ENCODE results near the gene FKBP2.
A peak's percentile ranks its signal among the peaks of the same experiment; 100 is the strongest.

The FKBP2 gene

DNA sequence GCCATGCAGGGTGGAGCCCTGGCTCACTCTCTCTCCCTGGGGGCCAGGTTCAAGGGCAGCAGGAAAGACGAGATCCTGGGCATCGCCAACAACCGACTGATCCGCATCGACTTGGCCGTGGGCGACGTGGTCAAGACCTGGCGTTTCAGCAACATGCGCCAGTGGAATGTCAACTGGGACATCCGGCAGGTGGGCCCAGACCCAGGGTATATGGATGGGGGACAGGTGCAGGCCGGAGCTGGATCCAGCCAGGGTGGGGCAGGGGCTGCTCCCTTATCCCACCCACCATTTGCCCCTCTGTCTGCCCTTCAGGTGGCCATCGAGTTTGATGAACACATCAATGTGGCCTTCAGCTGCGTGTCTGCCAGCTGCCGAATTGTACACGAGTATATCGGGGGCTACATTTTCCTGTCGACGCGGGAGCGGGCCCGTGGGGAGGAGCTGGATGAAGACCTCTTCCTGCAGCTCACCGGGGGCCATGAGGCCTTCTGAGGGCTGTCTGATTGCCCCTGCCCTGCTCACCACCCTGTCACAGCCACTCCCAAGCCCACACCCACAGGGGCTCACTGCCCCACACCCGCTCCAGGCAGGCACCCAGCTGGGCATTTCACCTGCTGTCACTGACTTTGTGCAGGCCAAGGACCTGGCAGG is 17.8 kb upstream of the FKBP2 start:
- TF ChIP-seq, protein P1, sequence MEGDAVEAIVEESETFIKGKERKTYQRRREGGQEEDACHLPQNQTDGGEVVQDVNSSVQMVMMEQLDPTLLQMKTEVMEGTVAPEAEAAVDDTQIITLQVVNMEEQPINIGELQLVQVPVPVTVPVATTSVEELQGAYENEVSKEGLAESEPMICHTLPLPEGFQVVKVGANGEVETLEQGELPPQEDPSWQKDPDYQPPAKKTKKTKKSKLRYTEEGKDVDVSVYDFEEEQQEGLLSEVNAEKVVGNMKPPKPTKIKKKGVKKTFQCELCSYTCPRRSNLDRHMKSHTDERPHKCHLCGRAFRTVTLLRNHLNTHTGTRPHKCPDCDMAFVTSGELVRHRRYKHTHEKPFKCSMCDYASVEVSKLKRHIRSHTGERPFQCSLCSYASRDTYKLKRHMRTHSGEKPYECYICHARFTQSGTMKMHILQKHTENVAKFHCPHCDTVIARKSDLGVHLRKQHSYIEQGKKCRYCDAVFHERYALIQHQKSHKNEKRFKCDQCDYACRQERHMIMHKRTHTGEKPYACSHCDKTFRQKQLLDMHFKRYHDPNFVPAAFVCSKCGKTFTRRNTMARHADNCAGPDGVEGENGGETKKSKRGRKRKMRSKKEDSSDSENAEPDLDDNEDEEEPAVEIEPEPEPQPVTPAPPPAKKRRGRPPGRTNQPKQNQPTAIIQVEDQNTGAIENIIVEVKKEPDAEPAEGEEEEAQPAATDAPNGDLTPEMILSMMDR (IDR thresholded peaks at IDR 0.05; ENCODE audit: low read depth, low read length, missing control alignments): no peak
- H3K4me3 ChIP-seq (replicated peaks; ENCODE audit: low read depth, low read length): no peak overlapping the region
- DNase-seq (ENCODE audit: extremely low read depth, low read depth): no peak

GRCh38 chr11:64224151-64224890 is 16.6 kb upstream of the FKBP2 start:
- no peak for DNase-seq (ENCODE audit: extremely low read depth, low read depth)
- no peak overlapping the region for H3K4me3 ChIP-seq (replicated peaks; ENCODE audit: low read depth, low read length)
- TF ChIP-seq, protein P1 (IDR thresholded peaks at IDR 0.05; ENCODE audit: low read depth, low read length, missing control alignments): no peak

DNA sequence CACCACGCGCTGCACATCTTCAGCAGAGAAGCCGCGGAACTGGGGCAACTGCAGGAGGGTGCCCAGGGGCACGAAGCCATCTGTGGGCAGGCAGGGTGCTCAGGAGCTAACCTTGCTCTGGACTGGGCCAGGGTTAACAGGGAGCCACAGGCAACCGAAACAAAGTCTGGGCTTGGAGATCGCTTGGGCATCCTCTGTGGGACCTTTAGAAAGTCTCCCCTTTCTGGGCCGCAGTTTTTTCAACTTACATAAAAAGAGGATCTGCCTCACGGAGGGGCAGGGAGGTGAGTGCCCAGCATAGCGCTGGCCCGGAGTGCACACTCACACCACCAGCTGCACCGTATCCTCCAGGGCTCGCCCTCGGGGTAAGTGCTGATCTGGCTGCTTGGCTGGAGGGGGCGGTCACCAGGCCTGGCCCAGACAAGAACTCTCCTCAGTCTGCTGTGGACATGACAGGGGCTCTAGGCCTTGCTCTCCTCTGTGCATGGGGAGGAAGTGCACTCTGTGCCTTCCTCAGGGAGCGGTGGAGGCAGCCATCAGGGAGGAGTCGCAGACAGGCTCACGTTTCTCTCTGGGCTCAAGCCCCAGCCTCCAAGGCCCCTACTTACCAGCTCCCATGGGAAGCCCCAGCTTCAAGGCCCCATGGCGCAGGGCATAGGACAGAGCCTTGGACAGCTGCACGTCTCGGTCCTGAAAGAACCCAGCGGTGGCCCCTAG is 15.8 kb upstream of the FKBP2 start:
- TF ChIP-seq, protein P1 (IDR thresholded peaks at IDR 0.05; ENCODE audit: low read depth, low read length, missing control alignments): peak; percentile 1
- DNase-seq (ENCODE audit: extremely low read depth, low read depth): no peak
- H3K4me3 ChIP-seq (replicated peaks; ENCODE audit: low read depth, low read length): peak overlapping the region; percentile 84

DNA sequence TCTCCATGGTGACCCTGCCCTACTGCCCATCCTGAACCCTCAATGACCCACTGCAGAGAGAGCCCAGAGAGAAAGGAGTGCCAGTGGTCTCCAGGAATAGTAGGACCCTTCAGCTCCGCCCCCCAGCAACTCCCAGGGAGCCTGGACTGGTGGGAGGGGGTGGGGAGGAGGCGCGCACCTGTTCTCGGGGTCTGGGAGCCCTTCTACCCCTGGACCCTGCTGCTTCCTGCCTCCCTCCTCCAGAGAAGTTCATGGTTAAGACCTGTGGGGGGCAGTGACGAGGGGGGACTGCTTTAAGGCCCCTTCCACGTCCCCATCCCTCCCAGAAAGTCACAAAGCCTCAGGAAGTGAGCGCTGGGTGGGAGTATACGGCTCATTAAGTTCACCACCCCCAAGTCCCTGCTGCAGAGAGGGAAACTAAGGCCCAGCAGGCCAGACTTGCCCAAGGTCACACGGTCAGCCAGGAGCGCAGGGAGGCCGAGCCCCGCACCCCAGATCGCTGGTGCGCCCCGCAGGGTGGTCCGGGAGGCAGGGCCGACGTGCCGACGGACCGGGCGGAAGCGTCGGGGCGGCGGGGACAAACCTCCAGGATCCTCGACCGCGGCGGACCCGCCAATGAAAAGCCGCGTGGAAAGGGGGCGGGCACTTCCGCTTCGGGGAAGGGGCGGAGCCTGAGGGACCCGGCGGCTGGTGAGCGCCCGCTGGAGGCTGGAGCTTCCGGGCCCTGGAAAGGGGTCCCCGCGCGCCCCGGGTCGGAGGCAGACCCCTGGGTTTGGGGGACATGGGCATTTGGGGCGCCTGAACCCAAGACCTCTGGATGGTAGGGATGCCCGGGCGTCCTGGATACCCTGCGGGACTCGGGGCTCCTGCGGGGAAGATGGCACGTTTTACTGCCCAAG is 15.0 kb upstream of the FKBP2 start, which contains the start of the genes NUDT22 and TRPT1:
NUDT22 (plus strand) TSS at position 667 of the 899 bp plus-strand sequence. CDS start 379 bp downstream, outside the sequence.
TRPT1 (minus strand) TSS at position 579 of the 899 bp plus-strand sequence; CDS start at position 253, 326 bp downstream.
- TF ChIP-seq, protein P1 (IDR thresholded peaks at IDR 0.05; ENCODE audit: low read depth, low read length, missing control alignments): no peak
- H3K4me3 ChIP-seq (replicated peaks; ENCODE audit: low read depth, low read length): peak within 1 kb of the TSS; percentile 84
- no peak for DNase-seq (ENCODE audit: extremely low read depth, low read depth)

DNA sequence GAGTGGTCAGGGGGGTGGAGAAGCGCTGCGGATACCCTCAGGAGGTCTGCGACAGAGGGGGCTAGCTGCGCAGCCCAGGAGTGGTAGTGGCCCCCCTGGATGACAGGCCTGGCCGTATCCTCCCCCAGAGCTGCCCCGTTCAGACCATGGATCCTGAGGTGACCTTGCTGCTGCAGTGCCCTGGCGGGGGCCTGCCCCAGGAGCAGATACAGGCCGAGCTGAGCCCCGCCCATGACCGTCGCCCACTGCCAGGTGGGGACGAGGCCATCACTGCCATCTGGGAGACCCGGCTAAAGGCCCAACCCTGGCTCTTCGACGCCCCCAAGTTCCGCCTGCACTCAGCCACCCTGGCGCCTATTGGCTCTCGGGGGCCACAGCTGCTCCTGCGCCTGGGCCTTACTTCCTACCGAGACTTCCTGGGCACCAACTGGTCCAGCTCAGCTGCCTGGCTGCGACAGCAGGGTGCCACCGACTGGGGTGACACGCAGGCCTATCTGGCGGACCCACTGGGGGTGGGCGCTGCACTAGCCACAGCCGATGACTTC is 14.3 kb upstream of the FKBP2 start:
- DNase-seq (ENCODE audit: extremely low read depth, low read depth): no peak
- TF ChIP-seq, protein P1 (IDR thresholded peaks at IDR 0.05; ENCODE audit: low read depth, low read length, missing control alignments): no peak
- H3K4me3 ChIP-seq (replicated peaks; ENCODE audit: low read depth, low read length): peak overlapping the region; percentile 84

All from HFF-Myc (cell line).